SK-N-SH treated with all-trans-retinoic acid at 6 μM for 48 hours (cell line): ENCODE results near the gene DCLRE1A.

Source experiments
- ATAC-seq: fragments of 200-7000 bp; cut with Tn5 transposase; 3 replicates; pipeline ENCODE4 v1.9.1; 2020; ENCODE audit warnings: mild to moderate bottlenecking, moderate library complexity
- ARNTL ChIP-seq: fragments of 450-650 bp; formaldehyde crosslinking; IDR thresholded peaks from 2 replicates; pipeline ENCODE4 v1.5.0; 2020; ENCODE audit warnings: low read depth, mild to moderate bottlenecking, moderate library complexity, borderline replicate concordance
- BACH2 ChIP-seq: fragments of 250-450 bp; sonication (Bioruptor Pico); IDR thresholded peaks from 2 replicates; pipeline ENCODE4 v1.9.0; 2021; ENCODE audit warnings: mild to moderate bottlenecking, borderline replicate concordance
- CSDC2 ChIP-seq: fragments of 250-450 bp; sonication (Bioruptor Pico); IDR thresholded peaks from 2 replicates; pipeline ENCODE4 v1.5.0; 2020; ENCODE audit warnings: mild to moderate bottlenecking, moderate library complexity
- ESRRG ChIP-seq: fragments of 250-450 bp; sonication (Bioruptor Pico); IDR thresholded peaks from 2 replicates; pipeline ENCODE4 v1.6.1; 2021; ENCODE audit warnings: mild to moderate bottlenecking
- ISL1 ChIP-seq: fragments of 250-450 bp; sonication (Bioruptor Pico); IDR thresholded peaks from 2 replicates; pipeline ENCODE4 v2.1.2; 2022; ENCODE audit warnings: mild to moderate bottlenecking, moderate library complexity
- OSR1 ChIP-seq: fragments of 250-450 bp; sonication (Bioruptor Pico); IDR thresholded peaks from 2 replicates; pipeline ENCODE4 v1.8.0; 2022; ENCODE audit warnings: moderate library complexity, mild to moderate bottlenecking, inconsistent platforms
- PATZ1 ChIP-seq: fragments of 250-450 bp; sonication (Bioruptor Pico); IDR thresholded peaks from 2 replicates; pipeline ENCODE4 v1.8.0; 2020; ENCODE audit warnings: mild to moderate bottlenecking, moderate library complexity, borderline replicate concordance
- PPARA ChIP-seq: fragments of 250-450 bp; sonication (Bioruptor Pico); IDR thresholded peaks from 2 replicates; pipeline ENCODE4 v1.5.0; 2020; ENCODE audit warnings: mild to moderate bottlenecking, borderline replicate concordance
- RARB ChIP-seq: fragments of 250-450 bp; sonication (Bioruptor Pico); IDR thresholded peaks from 2 replicates; pipeline ENCODE4 v1.8.0; 2021; ENCODE audit warnings: mild to moderate bottlenecking, moderate library complexity
- SNAI2 ChIP-seq: fragments of 250-450 bp; sonication (Bioruptor Pico); IDR thresholded peaks from 2 replicates; pipeline ENCODE4 v1.5.0; 2020; ENCODE audit warnings: mild to moderate bottlenecking, moderate library complexity
- TCF4 ChIP-seq: fragments of 250-450 bp; sonication (Bioruptor Pico); IDR thresholded peaks from 2 replicates; pipeline ENCODE4 v1.8.0; 2021; ENCODE audit warnings: mild to moderate bottlenecking, moderate library complexity, borderline replicate concordance
- TOX ChIP-seq: fragments of 250-450 bp; sonication (Bioruptor Pico); IDR thresholded peaks from 2 replicates; pipeline ENCODE4 v1.8.0; 2021; ENCODE audit warnings: mild to moderate bottlenecking, moderate library complexity, borderline replicate concordance
- ZC3H10 ChIP-seq: fragments of 250-450 bp; sonication (Bioruptor Pico); IDR thresholded peaks from 2 replicates; pipeline ENCODE4 v1.5.1; 2021; ENCODE audit warnings: mild to moderate bottlenecking, moderate library complexity
- ZFP3 ChIP-seq: fragments of 250-450 bp; sonication (Bioruptor Pico); IDR thresholded peaks from 2 replicates; pipeline ENCODE4 v1.5.0; 2020; ENCODE audit warnings: mild to moderate bottlenecking, moderate library complexity
- ZFP30 ChIP-seq: fragments of 450-650 bp; formaldehyde crosslinking; IDR thresholded peaks from 2 replicates; pipeline ENCODE4 v1.5.0; 2022; ENCODE audit warnings: mild to moderate bottlenecking, moderate library complexity
- ZNF565 ChIP-seq: fragments of 450-650 bp; formaldehyde crosslinking; conservative IDR thresholded peaks from 2 replicates; pipeline ENCODE4 v1.5.0; 2020; ENCODE audit warnings: low read depth, mild to moderate bottlenecking, moderate library complexity
- ZNF70 ChIP-seq: fragments of 450-650 bp; formaldehyde crosslinking; IDR thresholded peaks from 2 replicates; pipeline ENCODE4 v1.5.0; 2020; ENCODE audit warnings: mild to moderate bottlenecking, moderate library complexity
- ZNF8 ChIP-seq: fragments of 450-650 bp; formaldehyde crosslinking; IDR thresholded peaks from 2 replicates; pipeline ENCODE4 v1.5.0; 2020; ENCODE audit warnings: mild to moderate bottlenecking, moderate library complexity
- TF ChIP-seq, protein P1 (sequence below): fragments of 250-450 bp; sonication (Bioruptor Pico); IDR thresholded peaks from 2 replicates; pipeline ENCODE4 v1.5.0; 2020; ENCODE audit warnings: mild to moderate bottlenecking, moderate library complexity
- TF ChIP-seq, protein P2 (sequence below): fragments of 250-450 bp; sonication (Bioruptor Pico); IDR thresholded peaks from 2 replicates; pipeline ENCODE4 v1.5.1; 2020; ENCODE audit warnings: low read depth, mild to moderate bottlenecking, moderate library complexity
- TF ChIP-seq, protein P3 (sequence below): fragments of 250-450 bp; sonication (Bioruptor Pico); IDR thresholded peaks from 2 replicates; pipeline ENCODE4 v1.5.1; 2021; ENCODE audit warnings: mild to moderate bottlenecking, moderate library complexity
- TF ChIP-seq, protein P4 (sequence below): fragments of 250-450 bp; sonication (Bioruptor Pico); IDR thresholded peaks from 2 replicates; pipeline ENCODE4 v1.8.0; 2021; ENCODE audit warnings: low read depth, mild to moderate bottlenecking, moderate library complexity, borderline replicate concordance

Gene DCLRE1A

GRCh38 chr10:113854761-113855588, 1.1 kb upstream of the DCLRE1A start:
- peak; percentile 85 for ATAC-seq
- TF ChIP-seq, protein P1, sequence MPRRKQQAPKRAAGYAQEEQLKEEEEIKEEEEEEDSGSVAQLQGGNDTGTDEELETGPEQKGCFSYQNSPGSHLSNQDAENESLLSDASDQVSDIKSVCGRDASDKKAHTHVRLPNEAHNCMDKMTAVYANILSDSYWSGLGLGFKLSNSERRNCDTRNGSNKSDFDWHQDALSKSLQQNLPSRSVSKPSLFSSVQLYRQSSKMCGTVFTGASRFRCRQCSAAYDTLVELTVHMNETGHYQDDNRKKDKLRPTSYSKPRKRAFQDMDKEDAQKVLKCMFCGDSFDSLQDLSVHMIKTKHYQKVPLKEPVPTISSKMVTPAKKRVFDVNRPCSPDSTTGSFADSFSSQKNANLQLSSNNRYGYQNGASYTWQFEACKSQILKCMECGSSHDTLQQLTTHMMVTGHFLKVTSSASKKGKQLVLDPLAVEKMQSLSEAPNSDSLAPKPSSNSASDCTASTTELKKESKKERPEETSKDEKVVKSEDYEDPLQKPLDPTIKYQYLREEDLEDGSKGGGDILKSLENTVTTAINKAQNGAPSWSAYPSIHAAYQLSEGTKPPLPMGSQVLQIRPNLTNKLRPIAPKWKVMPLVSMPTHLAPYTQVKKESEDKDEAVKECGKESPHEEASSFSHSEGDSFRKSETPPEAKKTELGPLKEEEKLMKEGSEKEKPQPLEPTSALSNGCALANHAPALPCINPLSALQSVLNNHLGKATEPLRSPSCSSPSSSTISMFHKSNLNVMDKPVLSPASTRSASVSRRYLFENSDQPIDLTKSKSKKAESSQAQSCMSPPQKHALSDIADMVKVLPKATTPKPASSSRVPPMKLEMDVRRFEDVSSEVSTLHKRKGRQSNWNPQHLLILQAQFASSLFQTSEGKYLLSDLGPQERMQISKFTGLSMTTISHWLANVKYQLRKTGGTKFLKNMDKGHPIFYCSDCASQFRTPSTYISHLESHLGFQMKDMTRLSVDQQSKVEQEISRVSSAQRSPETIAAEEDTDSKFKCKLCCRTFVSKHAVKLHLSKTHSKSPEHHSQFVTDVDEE (CRISPR knock-in tag), result 0 out of 2 replicates have a peak, but pooled peaks have one; percentile 19
- TF ChIP-seq OSR1 (CRISPR knock-in tag) (no peak), PATZ1 (CRISPR knock-in tag) (peak; percentile 64; the same call in 1 of the 2 replicates), ARNTL (CRISPR knock-in tag) (no peak), ESRRG (CRISPR knock-in tag) (0 out of 2 replicates have a peak, but pooled peaks have one; percentile 55)

- ATAC-seq, result peak; percentile 9
- TF ChIP-seq PPARA (no peak), SNAI2 (CRISPR knock-in tag) (no peak)
Observed at GRCh38 chr10:113853578-113854012, 287 bp downstream of the DCLRE1A start.

DNA sequence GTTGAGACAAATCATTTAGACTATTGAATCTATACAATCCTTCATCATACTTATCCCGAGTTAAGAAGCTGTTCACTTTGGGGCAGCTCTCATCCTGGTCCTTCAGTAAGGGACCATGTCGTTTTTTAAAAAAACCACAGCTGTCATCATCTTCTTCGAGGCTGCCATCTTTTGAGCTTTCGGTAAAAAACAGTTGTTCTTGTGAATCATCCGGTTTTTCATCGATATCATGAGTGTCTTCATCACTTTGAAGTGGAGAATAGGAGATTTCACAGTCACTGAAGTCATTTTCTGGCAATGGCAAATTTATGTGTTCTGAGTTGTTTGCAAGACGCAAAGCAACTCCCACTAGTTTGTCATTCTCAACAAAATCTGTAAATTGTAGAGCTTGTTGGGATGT, 3.9 kb downstream of the DCLRE1A start:
- TF ChIP-seq TOX (CRISPR knock-in tag), result no peak
- TF ChIP-seq RARB (CRISPR knock-in tag), result no peak
- TF ChIP-seq PPARA, result no peak
- no peak for TF ChIP-seq ZNF565 (CRISPR knock-in tag)
- TF ChIP-seq ZC3H10 (CRISPR knock-in tag), result no peak
- TF ChIP-seq, protein P2, sequence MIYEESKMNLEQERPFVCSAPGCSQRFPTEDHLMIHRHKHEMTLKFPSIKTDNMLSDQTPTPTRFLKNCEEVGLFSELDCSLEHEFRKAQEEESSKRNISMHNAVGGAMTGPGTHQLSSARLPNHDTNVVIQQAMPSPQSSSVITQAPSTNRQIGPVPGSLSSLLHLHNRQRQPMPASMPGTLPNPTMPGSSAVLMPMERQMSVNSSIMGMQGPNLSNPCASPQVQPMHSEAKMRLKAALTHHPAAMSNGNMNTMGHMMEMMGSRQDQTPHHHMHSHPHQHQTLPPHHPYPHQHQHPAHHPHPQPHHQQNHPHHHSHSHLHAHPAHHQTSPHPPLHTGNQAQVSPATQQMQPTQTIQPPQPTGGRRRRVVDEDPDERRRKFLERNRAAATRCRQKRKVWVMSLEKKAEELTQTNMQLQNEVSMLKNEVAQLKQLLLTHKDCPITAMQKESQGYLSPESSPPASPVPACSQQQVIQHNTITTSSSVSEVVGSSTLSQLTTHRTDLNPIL (CRISPR knock-in tag), result no peak
- TF ChIP-seq, protein P3, sequence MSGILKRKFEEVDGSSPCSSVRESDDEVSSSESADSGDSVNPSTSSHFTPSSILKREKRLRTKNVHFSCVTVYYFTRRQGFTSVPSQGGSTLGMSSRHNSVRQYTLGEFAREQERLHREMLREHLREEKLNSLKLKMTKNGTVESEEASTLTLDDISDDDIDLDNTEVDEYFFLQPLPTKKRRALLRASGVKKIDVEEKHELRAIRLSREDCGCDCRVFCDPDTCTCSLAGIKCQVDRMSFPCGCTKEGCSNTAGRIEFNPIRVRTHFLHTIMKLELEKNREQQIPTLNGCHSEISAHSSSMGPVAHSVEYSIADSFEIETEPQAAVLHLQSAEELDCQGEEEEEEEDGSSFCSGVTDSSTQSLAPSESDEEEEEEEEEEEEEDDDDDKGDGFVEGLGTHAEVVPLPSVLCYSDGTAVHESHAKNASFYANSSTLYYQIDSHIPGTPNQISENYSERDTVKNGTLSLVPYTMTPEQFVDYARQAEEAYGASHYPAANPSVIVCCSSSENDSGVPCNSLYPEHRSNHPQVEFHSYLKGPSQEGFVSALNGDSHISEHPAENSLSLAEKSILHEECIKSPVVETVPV (CRISPR knock-in tag), result no peak
- TF ChIP-seq CSDC2 (CRISPR knock-in tag), result no peak
- no peak for TF ChIP-seq ZFP3
- TF ChIP-seq BACH2, result no peak
- no peak for TF ChIP-seq ESRRG (CRISPR knock-in tag)
- TF ChIP-seq, protein P1 (CRISPR knock-in tag), result no peak
- TF ChIP-seq ISL1 (CRISPR knock-in tag), result no peak
- no peak for TF ChIP-seq SNAI2 (CRISPR knock-in tag)
- TF ChIP-seq, protein P4, sequence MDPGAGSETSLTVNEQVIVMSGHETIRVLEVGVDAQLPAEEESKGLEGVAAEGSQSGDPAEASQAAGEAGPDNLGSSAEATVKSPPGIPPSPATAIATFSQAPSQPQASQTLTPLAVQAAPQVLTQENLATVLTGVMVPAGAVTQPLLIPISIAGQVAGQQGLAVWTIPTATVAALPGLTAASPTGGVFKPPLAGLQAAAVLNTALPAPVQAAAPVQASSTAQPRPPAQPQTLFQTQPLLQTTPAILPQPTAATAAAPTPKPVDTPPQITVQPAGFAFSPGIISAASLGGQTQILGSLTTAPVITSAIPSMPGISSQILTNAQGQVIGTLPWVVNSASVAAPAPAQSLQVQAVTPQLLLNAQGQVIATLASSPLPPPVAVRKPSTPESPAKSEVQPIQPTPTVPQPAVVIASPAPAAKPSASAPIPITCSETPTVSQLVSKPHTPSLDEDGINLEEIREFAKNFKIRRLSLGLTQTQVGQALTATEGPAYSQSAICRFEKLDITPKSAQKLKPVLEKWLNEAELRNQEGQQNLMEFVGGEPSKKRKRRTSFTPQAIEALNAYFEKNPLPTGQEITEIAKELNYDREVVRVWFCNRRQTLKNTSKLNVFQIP (CRISPR knock-in tag), result no peak
- TF ChIP-seq TCF4, result no peak
- no peak for TF ChIP-seq ZNF70
- TF ChIP-seq ZFP30 (CRISPR knock-in tag), result no peak
- TF ChIP-seq ZNF8 (CRISPR knock-in tag), result no peak
- no peak for TF ChIP-seq PATZ1 (CRISPR knock-in tag)
- ATAC-seq, result no peak
